K562 (cell line): ENCODE results near the gene VTA1. TPM values are rescaled to one million over a fixed set of nuclear protein-coding genes. Genes with fewer than 3 reads are reported as not detected.
A peak's percentile ranks its signal among the peaks of the same experiment; 100 is the strongest.

ENCODE experiments used
- BMI1 ChIP-seq: fragments of 150-350 bp; IDR thresholded peaks from 2 replicates; pipeline ENCODE4 v1.6.1; 2014; ENCODE audit warnings: low read length
- CAMTA2 ChIP-seq: fragments of 250-450 bp; sonication (Bioruptor Pico); conservative IDR thresholded peaks from 2 replicates; pipeline ENCODE4 v1.5.1; 2022
- E4F1 ChIP-seq: fragments of 250-450 bp; sonication (Bioruptor Pico); IDR thresholded peaks from 2 replicates; pipeline ENCODE4 v1.5.0; 2021; ENCODE audit warnings: mild to moderate bottlenecking, borderline replicate concordance
- KLF13 ChIP-seq: fragments of 450-650 bp; IDR thresholded peaks from 2 replicates; pipeline ENCODE4 v1.6.1; 2016; ENCODE audit warnings: missing genetic modification characterization, low read depth, mild to moderate bottlenecking, missing compliant biosample characterization, moderate library complexity, borderline replicate concordance
- MCM2 ChIP-seq: fragments of 450-650 bp; IDR thresholded peaks from 2 replicates; pipeline ENCODE4 v1.6.1; 2017; ENCODE audit warnings: low read depth, mild to moderate bottlenecking
- MTA1 ChIP-seq: fragments of 450-650 bp; IDR thresholded peaks from 2 replicates; pipeline ENCODE4 v1.6.1; 2017; ENCODE audit warnings: borderline replicate concordance
- NR4A1 ChIP-seq, 2 experiments: fragments of 250-450 bp in 1 of 2; fragments of 450-650 bp in 1 of 2; sonication (Bioruptor Pico) in 1 of 2; IDR thresholded peaks; 2 replicates each; pipeline versions ENCODE4 v1.4.0 to v1.6.1; 2016 to 2020; ENCODE audit warnings: mild to moderate bottlenecking in 2 of 2, missing compliant biosample characterization in 1 of 2, missing genetic modification characterization in 1 of 2, moderate library complexity in 1 of 2
- RNF219 ChIP-seq: fragments of 250-450 bp; sonication (Bioruptor Pico); IDR thresholded peaks from 2 replicates; pipeline ENCODE4 v1.5.0; 2022; ENCODE audit warnings: mild to moderate bottlenecking
- TCF15 ChIP-seq: fragments of 250-450 bp; sonication (Bioruptor Pico); IDR thresholded peaks from 2 replicates; pipeline ENCODE4 v1.8.0; 2022; ENCODE audit warnings: moderate library complexity, mild to moderate bottlenecking, inconsistent platforms
- TFAP4 ChIP-seq: sonication (generic); formaldehyde crosslinking; IDR thresholded peaks from 2 replicates; pipeline ENCODE4 v1.8.0; 2022; ENCODE audit warnings: missing genetic modification reagents, mild to moderate bottlenecking, moderate library complexity, borderline replicate concordance
- ZNF324 ChIP-seq: fragments of 250-450 bp; sonication (Bioruptor Pico); IDR thresholded peaks from 2 replicates; pipeline ENCODE4 v1.4.0; 2020; ENCODE audit warnings: mild to moderate bottlenecking
- ZNF668 ChIP-seq: fragments of 250-450 bp; sonication (Bioruptor Pico); IDR thresholded peaks from 2 replicates; pipeline ENCODE4 v1.8.0; 2022; ENCODE audit warnings: mild to moderate bottlenecking, inconsistent platforms
- ZNF764 ChIP-seq: fragments of 250-450 bp; sonication (Bioruptor Pico); IDR thresholded peaks from 2 replicates; pipeline ENCODE4 v1.4.0; 2020; ENCODE audit warnings: low read depth, mild to moderate bottlenecking, moderate library complexity
- ZNF77 ChIP-seq: fragments of 250-450 bp; sonication (Bioruptor Pico); IDR thresholded peaks from 2 replicates; pipeline ENCODE4 v1.5.0; 2020
- polyA plus RNA-seq, 8 experiments: library from polyadenylated mRNA; depleted of rRNA in 4 of 8; stranded (reverse) in 5 of 8; unstranded in 3 of 8; fragments of >200 nt; fragmentation: Nextera tagmentation in 2 of 8; fragmentation: Illumina TruSeq in 1 of 8; extraction: Ambion mirVana in 2 of 8; extraction: Trizol in 1 of 8; gene quantifications; 2 replicates each; pipeline versions ENCODE4 v1.2.1 to v1.2.3, GENCODE V29; 2011 to 2014; ENCODE audit warnings: inconsistent platforms in 1 of 8, missing spikeins in 1 of 8
- total RNA-seq, 7 experiments: library from RNA; depleted of rRNA in 6 of 7; stranded (reverse); fragments of >200 nt in 6 of 7; fragmentation: Illumina TruSeq in 2 of 7; extraction: Trizol in 2 of 7; gene quantifications; 2 replicates each; pipeline versions ENCODE4 v1.2.1 to v1.2.3, GENCODE V29; 2011 to 2021; ENCODE audit warnings: low replicate concordance in 1 of 7
- TF ChIP-seq, protein P1 (sequence below): fragments of 450-650 bp; IDR thresholded peaks from 2 replicates; pipeline ENCODE4 v1.7.1; 2018; ENCODE audit warnings: mild to moderate bottlenecking, low read depth; ENCODE audit not compliant: partially characterized antibody
- TF ChIP-seq, protein P2 (sequence below): fragments of 450-650 bp; IDR thresholded peaks from one replicate; pipeline ENCODE4 v1.6.1; 2018; ENCODE audit warnings: mild to moderate bottlenecking, moderate library complexity; ENCODE audit not compliant: partially characterized antibody

Gene VTA1
- total and polyA plus RNA-seq, 9 of the 15 experiments (the other 6 are each of a cell fraction or from before 2014, with no cell fraction given): 47.8 to 182 (median 84.6) TPM

GRCh38 chr6:142146828-142147662, at the start of gene VTA1, which contains the start of gene NMBR (continued):
- TF ChIP-seq ZNF764 (0 out of 2 replicates have a peak, but pooled peaks have one; percentile 9), MCM2 (no peak), KLF13 (peak; percentile 96), ZNF324 (CRISPR knock-in tag) (no peak), E4F1 (CRISPR knock-in tag) (no peak), ZNF668 (CRISPR knock-in tag) (no peak), TFAP4 (CRISPR knock-in tag) (peak; percentile 97), CAMTA2 (no peak), BMI1 (peak; percentile 83), NR4A1 (CRISPR knock-in tag; IDR thresholded peaks at IDR 0.05) (no peak), NR4A1 (tag; IDR thresholded peaks at IDR 0.05) (peak; percentile 12; the same call in 1 of the 2 replicates), TCF15 (no peak), RNF219 (CRISPR knock-in tag) (no peak), MTA1 (no peak), ZNF77 (no peak)
- TF ChIP-seq, protein P1, sequence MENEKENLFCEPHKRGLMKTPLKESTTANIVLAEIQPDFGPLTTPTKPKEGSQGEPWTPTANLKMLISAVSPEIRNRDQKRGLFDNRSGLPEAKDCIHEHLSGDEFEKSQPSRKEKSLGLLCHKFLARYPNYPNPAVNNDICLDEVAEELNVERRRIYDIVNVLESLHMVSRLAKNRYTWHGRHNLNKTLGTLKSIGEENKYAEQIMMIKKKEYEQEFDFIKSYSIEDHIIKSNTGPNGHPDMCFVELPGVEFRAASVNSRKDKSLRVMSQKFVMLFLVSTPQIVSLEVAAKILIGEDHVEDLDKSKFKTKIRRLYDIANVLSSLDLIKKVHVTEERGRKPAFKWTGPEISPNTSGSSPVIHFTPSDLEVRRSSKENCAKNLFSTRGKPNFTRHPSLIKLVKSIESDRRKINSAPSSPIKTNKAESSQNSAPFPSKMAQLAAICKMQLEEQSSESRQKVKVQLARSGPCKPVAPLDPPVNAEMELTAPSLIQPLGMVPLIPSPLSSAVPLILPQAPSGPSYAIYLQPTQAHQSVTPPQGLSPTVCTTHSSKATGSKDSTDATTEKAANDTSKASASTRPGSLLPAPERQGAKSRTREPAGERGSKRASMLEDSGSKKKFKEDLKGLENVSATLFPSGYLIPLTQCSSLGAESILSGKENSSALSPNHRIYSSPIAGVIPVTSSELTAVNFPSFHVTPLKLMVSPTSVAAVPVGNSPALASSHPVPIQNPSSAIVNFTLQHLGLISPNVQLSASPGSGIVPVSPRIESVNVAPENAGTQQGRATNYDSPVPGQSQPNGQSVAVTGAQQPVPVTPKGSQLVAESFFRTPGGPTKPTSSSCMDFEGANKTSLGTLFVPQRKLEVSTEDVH: peak; percentile 96
- TF ChIP-seq, protein P2, sequence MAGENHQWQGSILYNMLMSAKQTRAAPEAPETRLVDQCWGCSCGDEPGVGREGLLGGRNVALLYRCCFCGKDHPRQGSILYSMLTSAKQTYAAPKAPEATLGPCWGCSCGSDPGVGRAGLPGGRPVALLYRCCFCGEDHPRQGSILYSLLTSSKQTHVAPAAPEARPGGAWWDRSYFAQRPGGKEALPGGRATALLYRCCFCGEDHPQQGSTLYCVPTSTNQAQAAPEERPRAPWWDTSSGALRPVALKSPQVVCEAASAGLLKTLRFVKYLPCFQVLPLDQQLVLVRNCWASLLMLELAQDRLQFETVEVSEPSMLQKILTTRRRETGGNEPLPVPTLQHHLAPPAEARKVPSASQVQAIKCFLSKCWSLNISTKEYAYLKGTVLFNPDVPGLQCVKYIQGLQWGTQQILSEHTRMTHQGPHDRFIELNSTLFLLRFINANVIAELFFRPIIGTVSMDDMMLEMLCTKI: no peak
